Measurements from ENCODE around the gene CEP57L1. TPM values are rescaled to one million over a fixed set of nuclear protein-coding genes. Genes with fewer than 3 reads are reported as not detected.

Gene CEP57L1
- total RNA-seq: 4.7 and 6.1 TPM in 2 replicates

GRCh38 chr6:109095036-109095834, at the start of gene CEP57L1:
TSS of gene CEP57L1 (plus strand) at chr6:109095507. CDS start at chr6:109145222, 49,715 bp downstream.
- ATAC-seq (ENCODE audit: low read depth): peak; percentile 71
- Mint-ChIP-seq H3K27me3 (no peaks in the 10 kb centered on the region), H3K27ac (peak within 1 kb of the TSS; percentile 100), H3K9me3 (no peaks in the 10 kb centered on the region), H3K36me3 (ENCODE audit: low read depth) (peaks cover 9% of the 10 kb centered on the region), H3K4me1 (peaks cover 46% of the 10 kb centered on the region), H3K4me3 (peak within 1 kb of the TSS; percentile 97)
- ChIA-PET CTCF (interaction anchor here (1.0 to 2.5 kb wide), 5 partner anchors 22 to 346 kb away, joined by 3 to 14 read pairs (median 3); partner anchors contain the start of genes CD164, PPIL6 and SMPD2), POLR2A (interaction anchor here (0.5 to 2.5 kb wide), 25 partner anchors 10 to 1636 kb away, joined by 3 to 39 read pairs (median 4); partner anchors contain the start of genes ARMC2, CD164, MICAL1 and PDSS2)
- peak; percentile 86 for DNase-seq
- intact Hi-C loops (cut with micrococcal nuclease): loop anchor here (1.0 to 10.0 kb wide), 13 partner anchors 22 to 1720 kb away; partner anchors contain the start of genes AFG1L, ARMC2, CD164 and CDC40
- no peak for TF ChIP-seq CTCF (IDR thresholded peaks at IDR 0.05)

- Mint-ChIP-seq H3K9me3 (no peaks in the 10 kb centered on the region), H3K4me1 (peaks cover 38% of the 10 kb centered on the region), H3K36me3 (ENCODE audit: low read depth) (peaks cover 2% of the 10 kb centered on the region), H3K27me3 (no peaks in the 10 kb centered on the region), H3K27ac (no peak overlapping the region), H3K4me3 (no peak overlapping the region)
- DNase-seq (no peak), ATAC-seq (ENCODE audit: low read depth) (no peak)
- ChIA-PET CTCF (no interaction called here), POLR2A (no interaction called here)
- no peak for TF ChIP-seq CTCF (IDR thresholded peaks at IDR 0.05)
- intact Hi-C loops (cut with micrococcal nuclease): no loop called here
Observed at GRCh38 chr6:109048176-109048575, 47.1 kb upstream of the CEP57L1 start.

GRCh38 chr6:109048670-109049415, 46.5 kb upstream of the CEP57L1 start:
- intact Hi-C loops (cut with micrococcal nuclease): no loop called here
- TF ChIP-seq CTCF (IDR thresholded peaks at IDR 0.05): no peak
- DNase-seq: no peak
- Mint-ChIP-seq H3K27ac (no peak overlapping the region), H3K27me3 (no peaks in the 10 kb centered on the region), H3K4me1 (peaks cover 44% of the 10 kb centered on the region), H3K36me3 (ENCODE audit: low read depth) (peaks cover 2% of the 10 kb centered on the region), H3K9me3 (no peaks in the 10 kb centered on the region), H3K4me3 (no peak overlapping the region)
- no peak for ATAC-seq (ENCODE audit: low read depth)
- ChIA-PET CTCF (interaction anchor here (0.6 kb wide), 2 partner anchors 490 to 1968 kb away, joined by 3 to 4 read pairs; no protein-coding TSS in a partner anchor), POLR2A (interaction anchor here (0.7 to 0.9 kb wide), 3 partner anchors 23 to 490 kb away, joined by 3 read pairs; no protein-coding TSS in a partner anchor)

GRCh38 chr6:109050012-109050411, 45.3 kb upstream of the CEP57L1 start:
- ChIA-PET POLR2A (no interaction called here), CTCF (interaction anchor here (0.7 kb wide), 1 partner anchor 26 kb away, joined by 3 read pairs; no protein-coding TSS in a partner anchor)
- intact Hi-C loops (cut with micrococcal nuclease): no loop called here
- no peak for ATAC-seq (ENCODE audit: low read depth)
- Mint-ChIP-seq H3K9me3 (no peaks in the 10 kb centered on the region), H3K4me1 (peaks cover 44% of the 10 kb centered on the region), H3K4me3 (no peak overlapping the region), H3K27ac (no peak overlapping the region), H3K27me3 (no peaks in the 10 kb centered on the region), H3K36me3 (ENCODE audit: low read depth) (peaks cover 2% of the 10 kb centered on the region)
- DNase-seq: no peak
- TF ChIP-seq CTCF (IDR thresholded peaks at IDR 0.05): no peak

All from activated B cell treated with CpG ODN at 0.5 μM for 24 hours (primary cell).